HEK293 (cell line): ENCODE data around the gene MUC12.

ENCODE experiments used
- CTCF ChIA-PET: fragments of 350-600 bp; formaldehyde crosslinking; extraction: SDS; loops from one replicate; lab custom pipeline; 2021; ENCODE audit warnings: antibody characterized with exemption; lab: Yijun Ruan, JAX
- POLR2A ChIA-PET: fragments of 300-600 bp; formaldehyde crosslinking; extraction: SDS; loops from one replicate; lab custom pipeline; 2020; ENCODE audit warnings: antibody characterized with exemption, inconsistent platforms; lab: Yijun Ruan, JAX
- H3K27ac ChIP-seq: fragments of 200-500 bp; sonication (Bioruptor generic); 2 replicates; pipeline ENCODE4 v1.5.1; 2014; ENCODE audit warnings: low read depth, low read length, control low read depth, inconsistent platforms; ENCODE audit errors: extremely low read depth
- H3K36me3 ChIP-seq, 2 experiments: fragments of 200-500 bp in 1 of 2; sonication (Bioruptor generic) in 1 of 2; 1 replicate in 1 of 2; 2 replicates in 1 of 2; pipeline ENCODE4 v1.5.1; 2014 to 2017; ENCODE audit warnings: inconsistent platforms in 2 of 2, low read length in 2 of 2; ENCODE audit not compliant: control insufficient read depth in 2 of 2, insufficient read depth in 1 of 2
- H3K4me1 ChIP-seq: fragments of 200-500 bp; sonication (Bioruptor generic); 2 replicates; pipeline ENCODE4 v1.5.1; 2014; ENCODE audit warnings: mild to moderate bottlenecking, low read length, inconsistent platforms; ENCODE audit not compliant: control insufficient read depth, insufficient read depth
- H3K4me3 ChIP-seq: 2 replicates; pipeline ENCODE4 v1.5.1; 2011; ENCODE audit warnings: low read depth, mild to moderate bottlenecking, control low read depth, low read length, moderate library complexity
- H3K9me3 ChIP-seq: fragments of 200-500 bp; sonication (Bioruptor generic); 2 replicates; pipeline ENCODE4 v1.5.1; 2014; ENCODE audit warnings: low read depth, low read length, inconsistent platforms; ENCODE audit not compliant: control insufficient read depth, insufficient read depth
- FEZF1 ChIP-seq: fragments of 450-650 bp; formaldehyde crosslinking; IDR thresholded peaks from 2 replicates; pipeline ENCODE4 v1.5.1; 2016; ENCODE audit warnings: missing biosample characterization, missing genetic modification characterization
- KLF17 ChIP-seq: fragments of 450-650 bp; formaldehyde crosslinking; IDR thresholded peaks from 2 replicates; pipeline ENCODE4 v1.5.1; 2016; ENCODE audit warnings: missing biosample characterization, missing genetic modification characterization
- PRDM4 ChIP-seq: fragments of 450-650 bp; formaldehyde crosslinking; IDR thresholded peaks from 2 replicates; pipeline ENCODE4 v1.5.1; 2017; ENCODE audit warnings: missing biosample characterization, missing genetic modification characterization
- SALL2 ChIP-seq: fragments of 450-650 bp; formaldehyde crosslinking; IDR thresholded peaks from 2 replicates; pipeline ENCODE4 v1.5.0; 2017; ENCODE audit warnings: missing biosample characterization, mild to moderate bottlenecking, missing genetic modification characterization, borderline replicate concordance
- ZFHX2 ChIP-seq: fragments of 450-650 bp; formaldehyde crosslinking; conservative IDR thresholded peaks from 2 replicates; pipeline ENCODE4 v1.5.1; 2016; ENCODE audit warnings: missing biosample characterization, missing genetic modification characterization
- ZFP69B ChIP-seq: fragments of 450-650 bp; formaldehyde crosslinking; IDR thresholded peaks from 2 replicates; pipeline ENCODE4 v1.5.1; 2016; ENCODE audit warnings: missing biosample characterization, missing genetic modification characterization
- ZNF132 ChIP-seq: fragments of 450-650 bp; formaldehyde crosslinking; IDR thresholded peaks from 2 replicates; pipeline ENCODE4 v1.5.1; 2017; ENCODE audit warnings: missing biosample characterization, missing genetic modification characterization, borderline replicate concordance
- ZNF202 ChIP-seq: fragments of 450-650 bp; formaldehyde crosslinking; IDR thresholded peaks from 2 replicates; pipeline ENCODE4 v1.5.1; 2016; ENCODE audit warnings: missing biosample characterization, missing genetic modification characterization, borderline replicate concordance
- ZNF362 ChIP-seq: fragments of 450-650 bp; formaldehyde crosslinking; IDR thresholded peaks from 2 replicates; pipeline ENCODE4 v1.5.1; 2016; ENCODE audit warnings: missing biosample characterization, missing genetic modification characterization
- ZNF48 ChIP-seq: fragments of 450-650 bp; formaldehyde crosslinking; IDR thresholded peaks from 2 replicates; pipeline ENCODE4 v1.5.1; 2016; ENCODE audit warnings: missing biosample characterization, missing genetic modification characterization
- ZNF518A ChIP-seq: fragments of 450-650 bp; formaldehyde crosslinking; conservative IDR thresholded peaks from 2 replicates; pipeline ENCODE4 v1.5.1; 2016; ENCODE audit warnings: low read depth, missing biosample characterization, missing genetic modification characterization
- ZNF549 ChIP-seq: fragments of 450-650 bp; IDR thresholded peaks from 2 replicates; pipeline ENCODE4 v1.5.1; 2018; ENCODE audit warnings: missing biosample characterization, missing genetic modification characterization, mild to moderate bottlenecking, inconsistent platforms, moderate library complexity
- ZNF768 ChIP-seq: fragments of 450-650 bp; formaldehyde crosslinking; IDR thresholded peaks from 2 replicates; pipeline ENCODE4 v1.5.1; 2018; ENCODE audit warnings: missing biosample characterization, mild to moderate bottlenecking, missing genetic modification characterization
- ZNF776 ChIP-seq: fragments of 450-650 bp; formaldehyde crosslinking; IDR thresholded peaks from 2 replicates; pipeline ENCODE4 v1.5.0; 2017; ENCODE audit warnings: missing biosample characterization, missing genetic modification characterization, borderline replicate concordance
- TF ChIP-seq, protein P1 (sequence below): fragments of 450-650 bp; formaldehyde crosslinking; IDR thresholded peaks from 2 replicates; pipeline ENCODE4 v1.5.1; 2017; ENCODE audit warnings: missing biosample characterization, missing genetic modification characterization

MUC12 gene

GRCh38 chr7:100963386-100963785, 6.0 kb upstream of the MUC12 start (continued):
- no peak for TF ChIP-seq ZNF518A (tag by site-specific recombination)
- TF ChIP-seq PRDM4 (tag by site-specific recombination) = no peak
- no peak for TF ChIP-seq ZNF549 (tag by site-specific recombination)
- no peak for TF ChIP-seq ZNF362 (tag by site-specific recombination)
- TF ChIP-seq ZFHX2 (tag by site-specific recombination) = no peak
- TF ChIP-seq, protein P1, sequence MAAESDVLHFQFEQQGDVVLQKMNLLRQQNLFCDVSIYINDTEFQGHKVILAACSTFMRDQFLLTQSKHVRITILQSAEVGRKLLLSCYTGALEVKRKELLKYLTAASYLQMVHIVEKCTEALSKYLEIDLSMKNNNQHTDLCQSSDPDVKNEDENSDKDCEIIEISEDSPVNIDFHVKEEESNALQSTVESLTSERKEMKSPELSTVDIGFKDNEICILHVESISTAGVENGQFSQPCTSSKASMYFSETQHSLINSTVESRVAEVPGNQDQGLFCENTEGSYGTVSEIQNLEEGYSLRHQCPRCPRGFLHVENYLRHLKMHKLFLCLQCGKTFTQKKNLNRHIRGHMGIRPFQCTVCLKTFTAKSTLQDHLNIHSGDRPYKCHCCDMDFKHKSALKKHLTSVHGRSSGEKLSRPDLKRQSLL = no peak
- TF ChIP-seq ZFP69B (tag by site-specific recombination) = no peak
- TF ChIP-seq ZNF48 = no peak
- TF ChIP-seq ZNF202 (tag by site-specific recombination) = no peak

DNA sequence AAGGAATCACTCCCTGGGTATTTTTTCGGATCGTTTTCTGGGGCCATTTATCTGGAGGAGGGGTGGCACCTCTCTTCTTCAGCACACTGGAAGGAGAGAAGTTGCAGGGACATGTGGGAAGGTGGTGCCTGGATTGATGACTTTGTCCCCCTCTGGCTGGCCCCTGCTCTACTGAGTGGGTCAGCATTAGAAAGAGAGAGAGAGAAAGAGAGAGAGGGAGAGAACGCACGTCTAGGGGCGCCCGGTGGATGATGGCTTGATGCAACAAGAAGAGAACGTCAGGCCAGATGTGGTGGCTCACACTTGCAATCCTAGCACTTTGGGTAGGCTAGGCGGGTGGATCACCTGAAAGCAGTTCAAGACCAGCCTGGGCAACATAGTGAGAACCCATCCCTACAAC, 5.5 kb upstream of the MUC12 start:
- POLR2A ChIA-PET = no interaction called here
- CTCF ChIA-PET = interaction anchor here (1.4 kb wide), 1 partner anchor 94 kb away, joined by 3 read pairs; no protein-coding TSS in a partner anchor
- Histone ChIP-seq H3K36me3 (no peaks in the 10 kb centered on the region), H3K4me1 (peaks cover 4% of the 10 kb centered on the region), H3K4me3 (no peak overlapping the region), H3K27ac (no peak overlapping the region), H3K9me3 (no peaks in the 10 kb centered on the region)
- TF ChIP-seq ZNF132 (tag by site-specific recombination) (no peak), KLF17 (tag by site-specific recombination) (no peak)

DNA sequence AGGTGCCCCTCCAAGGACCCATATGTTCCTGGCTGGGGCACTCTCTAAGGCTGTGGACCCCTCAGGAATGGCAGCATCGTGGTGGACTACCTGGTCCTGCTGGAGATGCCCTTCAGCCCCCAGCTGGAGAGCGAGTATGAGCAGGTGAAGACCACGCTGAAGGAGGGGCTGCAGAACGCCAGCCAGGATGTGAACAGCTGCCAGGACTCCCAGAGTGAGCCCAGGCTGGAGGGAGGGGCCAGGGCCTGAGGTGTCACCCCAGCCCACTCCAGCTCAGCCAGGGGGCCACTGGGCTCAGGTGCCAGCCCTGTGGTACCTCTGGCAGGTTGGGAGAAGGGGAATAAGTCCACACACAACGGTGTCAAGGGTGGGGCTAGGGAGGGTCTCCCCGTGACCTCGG, 4.7 kb upstream of the MUC12 start:
- peaks cover 4% of the 10 kb centered on the region for H3K4me1 ChIP-seq
- no peak for TF ChIP-seq SALL2 (tag by site-specific recombination)
- no peak for TF ChIP-seq ZNF768
- TF ChIP-seq FEZF1 (tag by site-specific recombination) = no peak
- no peak for TF ChIP-seq ZNF776
- TF ChIP-seq, all 188 proteins: peak for 0
- Histone ChIP-seq H3K4me3 (no peak overlapping the region), H3K27ac (no peak overlapping the region), H3K36me3 (no peaks in the 10 kb centered on the region), H3K9me3 (no peaks in the 10 kb centered on the region)
- CTCF ChIA-PET = interaction anchor here (1.4 kb wide), 1 partner anchor 93 kb away, joined by 3 read pairs; no protein-coding TSS in a partner anchor
- POLR2A ChIA-PET = no interaction called here
